Fibroblast of villous mesenchyme (primary cell): ENCODE measurements around the gene NDUFV2. TPM values are rescaled to one million over a fixed set of nuclear protein-coding genes. Genes with fewer than 3 reads are reported as not detected.

ENCODE experiments used
- DNase-seq: peaks from one replicate; pipeline ENCODE4 v3.0.0-alpha.2; 2010; ENCODE audit warnings: low read depth
- H3K4me3 ChIP-seq: 2 replicates; pipeline ENCODE4 v1.5.1; 2011; ENCODE audit warnings: low read depth, mild to moderate bottlenecking, low read length
- CTCF ChIP-seq: IDR thresholded peaks from 2 replicates; pipeline ENCODE4 v1.5.1; 2012; ENCODE audit warnings: low read depth, mild to moderate bottlenecking, low read length; ENCODE audit not compliant: insufficient read depth
- total RNA-seq: library from RNA; depleted of rRNA; stranded (reverse); fragments of >200 nt; gene quantifications from 2 replicates; pipeline ENCODE4 v1.2.3, GENCODE V29; 2012

The NDUFV2 gene
- total RNA-seq, 1 donor, result 127 TPM

GRCh38 chr18:9137168-9138066 lies 34.9 kb downstream of the NDUFV2 start:
- peak overlapping the region; percentile 89 for H3K4me3 ChIP-seq
- no peak for TF ChIP-seq CTCF
- peak; percentile 88 for DNase-seq

DNA sequence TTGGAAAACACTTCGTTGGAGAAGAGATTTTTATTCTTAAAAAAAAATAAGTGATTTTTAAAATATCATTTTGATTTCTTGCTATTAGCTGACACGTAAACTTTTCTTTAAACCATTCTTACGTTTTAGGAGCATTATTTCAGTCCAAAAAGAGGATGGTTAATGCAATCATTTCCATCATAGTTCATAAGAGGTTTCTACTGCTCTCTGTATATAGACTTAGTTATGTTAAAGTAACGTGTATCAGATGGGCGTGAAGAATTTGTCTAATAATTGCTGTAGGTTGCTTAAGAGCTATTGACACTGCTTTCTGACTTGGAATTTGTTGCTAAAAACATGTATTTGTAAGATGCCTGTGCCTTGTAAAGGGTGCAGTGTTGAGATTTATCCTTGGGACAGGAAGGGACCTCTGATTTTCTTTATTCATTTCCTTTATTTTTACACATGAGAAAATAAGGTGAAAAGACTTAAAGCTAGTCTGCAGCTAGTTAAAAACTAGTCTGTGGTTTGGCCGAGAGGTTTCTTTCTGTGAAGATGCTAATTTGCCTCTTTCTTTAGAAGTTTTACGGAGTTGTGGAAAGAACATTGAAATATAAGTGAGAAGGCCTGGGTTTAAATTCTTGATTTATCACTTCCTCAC lies 37.0 kb downstream of the NDUFV2 start:
- TF ChIP-seq CTCF, result no peak
- DNase-seq, result no peak
- peak overlapping the region; percentile 89 for H3K4me3 ChIP-seq

- peak overlapping the region; percentile 89 for H3K4me3 ChIP-seq
- TF ChIP-seq CTCF, result no peak
- no peak for DNase-seq
Observed at GRCh38 chr18:9140381-9140780, 37.9 kb downstream of the NDUFV2 start.

DNA sequence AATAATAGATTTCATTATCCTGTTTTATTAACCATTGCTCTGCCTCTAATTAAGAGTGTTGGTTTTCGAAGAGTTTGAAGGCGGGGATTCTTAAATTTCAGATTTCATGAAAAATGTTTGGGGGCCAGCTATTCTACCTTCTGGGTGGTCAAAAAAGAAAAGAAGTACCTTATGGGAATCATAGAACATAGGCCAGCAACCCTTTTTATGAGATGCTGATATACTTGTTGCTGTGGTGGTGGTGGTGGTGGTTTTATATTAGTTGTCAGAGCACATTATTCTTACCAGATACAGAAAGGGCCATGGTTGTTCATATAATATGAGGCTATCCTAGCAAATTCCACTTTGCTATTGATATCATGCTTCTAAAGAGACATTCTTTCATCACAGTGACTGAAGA lies 38.5 kb downstream of the NDUFV2 start:
- no peak overlapping the region for H3K4me3 ChIP-seq
- TF ChIP-seq CTCF, result no peak
- DNase-seq, result no peak

DNA sequence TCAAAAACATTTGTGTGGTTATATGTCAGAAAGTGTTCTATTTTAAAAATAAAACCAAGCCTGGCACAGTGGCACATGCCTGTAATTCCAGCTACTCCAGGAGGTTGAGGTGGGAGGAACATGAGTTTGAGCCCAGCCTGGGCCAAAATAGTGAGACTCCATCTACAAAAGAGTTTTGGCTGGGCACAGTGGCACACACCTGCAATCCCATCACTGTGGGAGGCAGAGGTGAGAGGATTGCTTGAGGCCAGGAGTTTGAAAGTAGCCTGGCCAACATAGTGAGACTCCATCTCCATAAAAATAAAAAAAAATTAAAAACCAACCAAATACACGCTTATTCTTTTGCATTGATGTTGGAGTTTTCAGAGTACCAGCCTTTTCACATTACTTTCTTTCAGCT lies 43.7 kb downstream of the NDUFV2 start:
- TF ChIP-seq CTCF, result no peak
- DNase-seq, result no peak
- no peak overlapping the region for H3K4me3 ChIP-seq

- TF ChIP-seq CTCF, result peak; percentile 91
- DNase-seq, result peak; percentile 85
- H3K4me3 ChIP-seq, result no peak overlapping the region
Observed at GRCh38 chr18:9147440-9148202, 45.1 kb downstream of the NDUFV2 start.
